ENCODE data around the gene AP1G2. TPM values are rescaled to one million over a fixed set of nuclear protein-coding genes. Genes with fewer than 3 reads are reported as not detected.

Gene AP1G2
- total RNA-seq, 1 experiment from 2014 or later = 155 TPM

DNA sequence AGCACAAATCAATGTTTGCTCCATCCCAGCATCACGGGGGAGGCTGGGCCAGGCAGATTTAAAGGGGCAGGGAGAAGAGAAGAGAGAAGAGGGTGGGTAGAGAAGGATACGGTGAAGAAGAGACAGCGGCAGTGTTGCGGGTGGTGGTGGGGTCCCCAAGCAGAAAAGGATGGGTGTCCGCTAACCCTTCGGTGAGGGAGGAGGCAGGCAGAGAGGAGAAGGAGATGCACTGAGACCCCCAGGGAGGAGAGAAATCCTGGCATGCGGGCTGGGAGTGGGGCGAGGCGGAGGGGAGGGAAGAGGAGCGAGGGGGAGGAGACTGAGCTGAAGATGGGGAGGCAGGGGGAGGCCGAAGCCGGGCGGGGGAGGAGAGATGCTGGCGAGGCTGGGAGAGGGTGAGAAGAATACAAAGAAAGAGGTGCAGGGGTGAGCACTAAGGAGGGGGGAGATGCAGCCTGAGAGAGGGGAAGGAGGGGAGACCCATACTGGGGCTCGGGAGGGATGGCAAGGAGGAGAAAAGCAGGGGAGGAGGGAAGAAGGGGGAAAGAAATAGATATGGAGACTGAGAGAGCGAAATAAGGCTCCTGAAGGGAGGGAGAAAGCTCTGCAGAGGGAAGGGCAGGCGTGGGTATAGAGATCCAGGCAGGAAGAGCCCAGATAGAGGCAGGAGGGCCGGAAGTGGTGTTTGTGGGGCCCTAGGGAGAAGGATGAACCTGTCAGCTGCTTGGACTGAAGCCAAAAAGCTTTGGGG is 11.1 kb upstream of the AP1G2 start, which contains the start of gene JPH4:
Gene JPH4, minus strand, starts transcription at position 231 of the 751 bp plus-strand sequence. CDS start 1,337 bp downstream, outside the sequence.
- no peaks in the 10 kb centered on the region for H3K36me3 ChIP-seq (ENCODE audit: control insufficient read depth in 1 of 2, insufficient read depth in 2 of 2, low read length in 2 of 2)
- no peaks in the 10 kb centered on the region for H3K9me2 ChIP-seq (ENCODE audit: insufficient read depth)
- H3K4me3 ChIP-seq (replicated peaks in 1 of 2; ENCODE audit: low read depth in 1 of 2, low read length in 2 of 2) = no peak within 1 kb of the TSS
- ATAC-seq (no peak), DNase-seq (ENCODE audit: low read depth, low spot score) (no peak)
- no peaks in the 10 kb centered on the region for H3K9me3 ChIP-seq (ENCODE audit: control insufficient read depth in 1 of 2, insufficient read depth in 1 of 2, low read depth in 1 of 2, low read length in 2 of 2)
- no peaks in the 10 kb centered on the region for H4K20me1 ChIP-seq (ENCODE audit: insufficient read depth)
- ChIA-PET POLR2A (no interaction called here), CTCF (no interaction called here), RAD21 (ENCODE audit: low non-redundant PET in 1 of 2, low total read pairs in 2 of 2, uncharacterized antibody in 2 of 2, unreplicated experiment in 2 of 2) (no interaction called here)
- intact Hi-C loops (cut with micrococcal nuclease) = no loop called here
- no peak within 1 kb of the TSS for H2AFZ ChIP-seq (ENCODE audit: low read depth, low read length, poor library complexity, severe bottlenecking)
- H3K4me2 ChIP-seq (ENCODE audit: low read length) = no peak within 1 kb of the TSS
- no peak within 1 kb of the TSS for H3K9ac ChIP-seq (ENCODE audit: low read length)
- no peak for TF ChIP-seq CEBPB (IDR thresholded peaks at IDR 0.05; ENCODE audit: low read depth)
- no peak for TF ChIP-seq TCF7L2 (IDR thresholded peaks at IDR 0.05; ENCODE audit: borderline replicate concordance, extremely low read depth, insufficient read depth, insufficient read length)
- no peak for TF ChIP-seq ZFX (IDR thresholded peaks at IDR 0.05)
- no peak for TF ChIP-seq POLR2A (IDR thresholded peaks at IDR 0.05; ENCODE audit: borderline replicate concordance, extremely low read depth, insufficient read depth, insufficient read length)
- TF ChIP-seq JUND (IDR thresholded peaks at IDR 0.05) = no peak
- TF ChIP-seq EZH2phosphoT487 (IDR thresholded peaks at IDR 0.05; ENCODE audit: borderline replicate concordance) = no peak
- TF ChIP-seq EGR1 (IDR thresholded peaks at IDR 0.05; ENCODE audit: low read depth) = no peak
- TF ChIP-seq EZH2 (IDR thresholded peaks at IDR 0.05) = no peak
- no peak for TF ChIP-seq CBX3 (IDR thresholded peaks at IDR 0.05; ENCODE audit: low read depth)
- TF ChIP-seq, protein P1, sequence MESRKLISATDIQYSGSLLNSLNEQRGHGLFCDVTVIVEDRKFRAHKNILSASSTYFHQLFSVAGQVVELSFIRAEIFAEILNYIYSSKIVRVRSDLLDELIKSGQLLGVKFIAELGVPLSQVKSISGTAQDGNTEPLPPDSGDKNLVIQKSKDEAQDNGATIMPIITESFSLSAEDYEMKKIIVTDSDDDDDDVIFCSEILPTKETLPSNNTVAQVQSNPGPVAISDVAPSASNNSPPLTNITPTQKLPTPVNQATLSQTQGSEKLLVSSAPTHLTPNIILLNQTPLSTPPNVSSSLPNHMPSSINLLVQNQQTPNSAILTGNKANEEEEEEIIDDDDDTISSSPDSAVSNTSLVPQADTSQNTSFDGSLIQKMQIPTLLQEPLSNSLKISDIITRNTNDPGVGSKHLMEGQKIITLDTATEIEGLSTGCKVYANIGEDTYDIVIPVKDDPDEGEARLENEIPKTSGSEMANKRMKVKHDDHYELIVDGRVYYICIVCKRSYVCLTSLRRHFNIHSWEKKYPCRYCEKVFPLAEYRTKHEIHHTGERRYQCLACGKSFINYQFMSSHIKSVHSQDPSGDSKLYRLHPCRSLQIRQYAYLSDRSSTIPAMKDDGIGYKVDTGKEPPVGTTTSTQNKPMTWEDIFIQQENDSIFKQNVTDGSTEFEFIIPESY (IDR thresholded peaks at IDR 0.05; ENCODE audit: extremely low read depth, insufficient replicate concordance, low read length) = no peak
- TF ChIP-seq, protein P2, sequence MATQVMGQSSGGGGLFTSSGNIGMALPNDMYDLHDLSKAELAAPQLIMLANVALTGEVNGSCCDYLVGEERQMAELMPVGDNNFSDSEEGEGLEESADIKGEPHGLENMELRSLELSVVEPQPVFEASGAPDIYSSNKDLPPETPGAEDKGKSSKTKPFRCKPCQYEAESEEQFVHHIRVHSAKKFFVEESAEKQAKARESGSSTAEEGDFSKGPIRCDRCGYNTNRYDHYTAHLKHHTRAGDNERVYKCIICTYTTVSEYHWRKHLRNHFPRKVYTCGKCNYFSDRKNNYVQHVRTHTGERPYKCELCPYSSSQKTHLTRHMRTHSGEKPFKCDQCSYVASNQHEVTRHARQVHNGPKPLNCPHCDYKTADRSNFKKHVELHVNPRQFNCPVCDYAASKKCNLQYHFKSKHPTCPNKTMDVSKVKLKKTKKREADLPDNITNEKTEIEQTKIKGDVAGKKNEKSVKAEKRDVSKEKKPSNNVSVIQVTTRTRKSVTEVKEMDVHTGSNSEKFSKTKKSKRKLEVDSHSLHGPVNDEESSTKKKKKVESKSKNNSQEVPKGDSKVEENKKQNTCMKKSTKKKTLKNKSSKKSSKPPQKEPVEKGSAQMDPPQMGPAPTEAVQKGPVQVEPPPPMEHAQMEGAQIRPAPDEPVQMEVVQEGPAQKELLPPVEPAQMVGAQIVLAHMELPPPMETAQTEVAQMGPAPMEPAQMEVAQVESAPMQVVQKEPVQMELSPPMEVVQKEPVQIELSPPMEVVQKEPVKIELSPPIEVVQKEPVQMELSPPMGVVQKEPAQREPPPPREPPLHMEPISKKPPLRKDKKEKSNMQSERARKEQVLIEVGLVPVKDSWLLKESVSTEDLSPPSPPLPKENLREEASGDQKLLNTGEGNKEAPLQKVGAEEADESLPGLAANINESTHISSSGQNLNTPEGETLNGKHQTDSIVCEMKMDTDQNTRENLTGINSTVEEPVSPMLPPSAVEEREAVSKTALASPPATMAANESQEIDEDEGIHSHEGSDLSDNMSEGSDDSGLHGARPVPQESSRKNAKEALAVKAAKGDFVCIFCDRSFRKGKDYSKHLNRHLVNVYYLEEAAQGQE (IDR thresholded peaks at IDR 0.05; ENCODE audit: low read depth) = no peak
- TF ChIP-seq FOSL1 (IDR thresholded peaks at IDR 0.05; ENCODE audit: low read depth) = no peak
- TF ChIP-seq, protein P3, sequence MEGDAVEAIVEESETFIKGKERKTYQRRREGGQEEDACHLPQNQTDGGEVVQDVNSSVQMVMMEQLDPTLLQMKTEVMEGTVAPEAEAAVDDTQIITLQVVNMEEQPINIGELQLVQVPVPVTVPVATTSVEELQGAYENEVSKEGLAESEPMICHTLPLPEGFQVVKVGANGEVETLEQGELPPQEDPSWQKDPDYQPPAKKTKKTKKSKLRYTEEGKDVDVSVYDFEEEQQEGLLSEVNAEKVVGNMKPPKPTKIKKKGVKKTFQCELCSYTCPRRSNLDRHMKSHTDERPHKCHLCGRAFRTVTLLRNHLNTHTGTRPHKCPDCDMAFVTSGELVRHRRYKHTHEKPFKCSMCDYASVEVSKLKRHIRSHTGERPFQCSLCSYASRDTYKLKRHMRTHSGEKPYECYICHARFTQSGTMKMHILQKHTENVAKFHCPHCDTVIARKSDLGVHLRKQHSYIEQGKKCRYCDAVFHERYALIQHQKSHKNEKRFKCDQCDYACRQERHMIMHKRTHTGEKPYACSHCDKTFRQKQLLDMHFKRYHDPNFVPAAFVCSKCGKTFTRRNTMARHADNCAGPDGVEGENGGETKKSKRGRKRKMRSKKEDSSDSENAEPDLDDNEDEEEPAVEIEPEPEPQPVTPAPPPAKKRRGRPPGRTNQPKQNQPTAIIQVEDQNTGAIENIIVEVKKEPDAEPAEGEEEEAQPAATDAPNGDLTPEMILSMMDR (IDR thresholded peaks at IDR 0.05 in 2 of 3, conservative IDR thresholded peaks at IDR 0.05 in 1 of 3; ENCODE audit: borderline replicate concordance in 1 of 3, insufficient read depth in 1 of 3, low read depth in 2 of 3, low read length in 2 of 3) = no peak
- TF ChIP-seq ELF1 (IDR thresholded peaks at IDR 0.05; ENCODE audit: borderline replicate concordance, low read depth) = no peak
- TF ChIP-seq, protein P4, sequence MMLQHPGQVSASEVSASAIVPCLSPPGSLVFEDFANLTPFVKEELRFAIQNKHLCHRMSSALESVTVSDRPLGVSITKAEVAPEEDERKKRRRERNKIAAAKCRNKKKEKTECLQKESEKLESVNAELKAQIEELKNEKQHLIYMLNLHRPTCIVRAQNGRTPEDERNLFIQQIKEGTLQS (IDR thresholded peaks at IDR 0.05) = no peak
- no peak for TF ChIP-seq RAD21 (IDR thresholded peaks at IDR 0.05; ENCODE audit: low read depth)
- no peak for TF ChIP-seq SRF (IDR thresholded peaks at IDR 0.05; ENCODE audit: low read depth)
- H3K79me2 ChIP-seq (ENCODE audit: insufficient read depth, low read length) = no peaks in the 10 kb centered on the region
- no TSS peak for BruUV-seq (replicated peaks)
- H3K27ac ChIP-seq (ENCODE audit: low read depth, low read length) = no peak within 1 kb of the TSS
- H3K27me3 ChIP-seq (ENCODE audit: insufficient read depth, low read length) = no peaks in the 10 kb centered on the region
- H3K4me1 ChIP-seq (ENCODE audit: control insufficient read depth in 1 of 2, insufficient read depth in 2 of 2, low read length in 2 of 2) = no peaks in the 10 kb centered on the region
